HuH-7 (cell line): ENCODE data around the gene PDCD6IP.
"Not testable (repeated sequence)": the region's sequence is repeated elsewhere in the genome, so short reads cannot be mapped to it uniquely, and the experiment has no call there.

Experiments
- DNase-seq: peaks from one replicate; pipeline ENCODE4 v3.0.0; 2011; ENCODE audit warnings: low spot score

Gene PDCD6IP

DNA sequence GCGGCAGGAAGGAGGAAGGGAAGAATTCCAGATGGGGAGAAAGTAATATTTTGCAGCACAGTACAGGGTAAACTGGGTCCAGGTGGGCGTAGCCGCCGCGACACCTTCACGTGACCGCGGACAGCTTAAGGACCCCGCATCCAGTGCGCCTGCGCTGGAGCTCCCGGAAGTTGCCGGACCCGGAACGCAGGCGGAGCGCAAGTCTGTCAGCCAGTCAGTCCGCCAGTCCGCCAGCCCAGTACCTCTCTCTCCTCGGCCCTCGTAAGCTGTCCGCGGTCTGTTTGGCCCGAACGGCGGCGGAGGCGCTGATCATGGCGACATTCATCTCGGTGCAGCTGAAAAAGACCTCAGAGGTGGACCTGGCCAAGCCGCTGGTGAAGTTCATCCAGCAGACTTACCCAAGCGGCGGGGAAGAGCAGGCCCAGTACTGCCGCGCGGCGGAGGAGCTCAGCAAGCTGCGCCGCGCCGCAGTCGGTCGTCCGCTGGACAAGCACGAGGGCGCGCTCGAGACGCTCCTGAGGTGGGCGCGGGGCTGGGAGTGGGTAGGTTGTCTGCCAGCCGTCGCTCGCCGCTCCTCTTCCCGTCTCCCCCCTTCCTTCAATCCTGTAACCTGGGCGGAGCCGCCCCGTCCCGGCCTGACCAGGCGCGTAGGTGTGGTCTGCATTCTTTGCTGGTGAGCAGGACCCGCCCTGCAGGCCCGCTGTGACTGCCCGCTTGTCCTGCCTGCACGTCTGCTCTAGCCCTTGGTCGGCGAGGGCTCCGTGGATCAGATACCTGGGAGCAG is at the start of gene PDCD6IP:
PDCD6IP (plus strand) TSS at position 213 of the 784 bp plus-strand sequence; CDS start at position 312, 99 bp downstream.
- DNase-seq, result peak; percentile 96

DNA sequence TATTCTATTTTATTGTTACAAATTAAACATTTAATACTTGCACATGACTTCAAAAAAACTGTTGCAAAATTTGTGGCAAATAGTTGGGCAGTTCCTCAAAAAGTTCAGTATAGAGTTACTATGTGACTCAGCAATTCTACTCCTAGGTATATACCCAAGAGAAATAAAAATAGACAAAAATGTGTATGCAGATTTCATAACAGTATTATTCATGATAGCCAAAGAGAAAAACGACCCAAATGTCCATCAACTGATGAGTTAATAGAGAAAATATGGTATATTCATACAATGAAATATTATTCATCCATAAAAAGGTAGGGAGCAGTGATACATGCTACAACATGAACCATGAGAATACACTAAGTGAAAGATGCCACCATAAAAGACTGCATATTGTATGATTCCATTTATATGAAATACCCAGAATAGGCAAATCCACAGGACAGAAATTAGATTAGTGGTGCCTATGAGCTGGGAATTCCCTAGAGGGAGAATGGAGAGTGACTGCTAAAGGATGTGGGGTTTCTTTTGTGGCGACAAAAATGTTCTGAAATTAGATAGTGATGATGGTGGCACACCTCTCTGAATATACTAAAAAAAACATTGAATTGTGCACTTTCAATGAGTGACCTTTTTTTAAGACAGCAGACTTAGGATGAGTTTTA is 48.8 kb upstream of the PDCD6IP start:
- DNase-seq, result no peak

GRCh38 chr3:33750211-33750548 is 48.2 kb upstream of the PDCD6IP start:
- no peak for DNase-seq

GRCh38 chr3:33751336-33751735 is 47.1 kb upstream of the PDCD6IP start:
- DNase-seq, result no peak

GRCh38 chr3:33754391-33754790 is 44.0 kb upstream of the PDCD6IP start:
- DNase-seq, result not testable (repeated sequence)

- no peak for DNase-seq
These were observed 40.1 kb upstream of the PDCD6IP start for GRCh38 chr3:33758281-33758680.

- DNase-seq, result no peak
These were observed 39.6 kb upstream of the PDCD6IP start for GRCh38 chr3:33758864-33759263.

DNA sequence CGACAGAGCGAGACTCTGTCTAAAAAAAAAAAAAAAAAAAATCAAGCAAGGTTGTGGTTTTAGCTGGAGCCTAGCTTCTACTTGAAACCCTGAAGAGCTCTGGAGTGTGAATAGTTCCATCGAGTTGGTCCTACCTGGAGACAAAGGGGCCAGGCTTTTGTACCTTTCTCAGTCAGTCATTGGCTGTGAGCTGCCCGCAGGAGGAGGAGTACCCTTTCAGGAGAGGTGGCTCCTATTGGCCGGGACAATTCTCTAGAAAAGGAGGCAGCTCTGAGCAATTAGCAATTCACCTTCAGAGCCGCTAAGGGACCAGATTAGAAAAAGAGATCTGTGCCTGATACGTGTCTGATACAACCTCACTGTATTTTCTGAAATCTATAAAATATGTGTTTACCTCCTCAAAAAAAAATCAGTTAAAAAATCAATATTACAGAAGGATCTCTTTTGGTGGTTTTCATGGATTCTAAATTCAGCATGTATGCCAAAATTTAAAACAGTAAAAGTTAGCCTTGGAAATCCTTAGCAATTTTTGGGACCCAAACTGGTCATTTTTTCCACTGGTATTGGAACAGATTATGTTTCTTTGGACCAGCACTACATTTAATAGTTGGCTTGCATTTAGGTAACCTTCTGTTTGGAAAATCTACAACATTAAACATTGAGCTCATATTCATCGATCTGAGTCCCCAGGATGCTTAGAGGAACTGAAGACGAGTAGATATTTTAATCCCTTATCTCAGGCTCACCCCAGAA is 29.7 kb upstream of the PDCD6IP start:
- no peak for DNase-seq

DNA sequence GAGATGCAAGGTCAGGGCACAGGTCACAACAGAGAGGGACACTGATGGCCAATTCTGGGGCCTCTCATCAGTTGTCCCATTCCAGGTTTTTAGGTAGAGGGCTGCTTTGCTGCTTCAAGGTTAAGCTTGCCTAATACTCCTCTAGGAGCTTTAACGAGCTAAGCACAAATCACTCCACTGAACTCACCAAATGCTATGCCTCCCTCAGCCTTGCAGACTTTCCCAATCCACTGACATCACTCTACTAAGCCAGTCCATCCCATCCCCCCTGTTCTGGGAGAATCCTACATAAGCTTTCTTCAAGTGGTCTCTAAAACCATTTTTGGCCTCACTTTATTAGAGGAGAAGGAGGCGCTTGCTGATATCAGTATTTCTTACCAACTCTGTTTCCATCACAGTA is 24.8 kb upstream of the PDCD6IP start:
- DNase-seq, result no peak

GRCh38 chr3:33775363-33775762 is 23.1 kb upstream of the PDCD6IP start:
- no peak for DNase-seq

GRCh38 chr3:33777996-33778395 is 20.4 kb upstream of the PDCD6IP start:
- no peak for DNase-seq

DNA sequence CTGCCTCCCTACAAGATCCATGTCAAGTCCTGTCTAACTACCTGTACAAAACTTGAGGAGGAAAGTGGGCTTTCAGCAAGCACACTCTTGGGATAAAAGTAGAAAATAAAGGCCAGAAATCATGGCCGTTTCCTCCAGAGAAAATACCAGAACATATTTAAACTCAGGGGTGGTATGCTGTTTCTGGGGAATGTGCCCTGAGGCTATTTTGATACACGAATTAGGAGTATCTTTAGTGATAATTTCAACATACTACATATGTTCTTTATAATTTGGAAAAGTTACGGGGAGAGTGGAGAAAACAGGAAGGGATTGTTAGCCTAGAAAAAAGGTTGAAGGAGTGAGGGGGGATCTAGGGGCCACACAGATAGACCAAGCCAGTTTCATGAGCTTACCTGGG is 18.7 kb upstream of the PDCD6IP start:
- no peak for DNase-seq

DNA sequence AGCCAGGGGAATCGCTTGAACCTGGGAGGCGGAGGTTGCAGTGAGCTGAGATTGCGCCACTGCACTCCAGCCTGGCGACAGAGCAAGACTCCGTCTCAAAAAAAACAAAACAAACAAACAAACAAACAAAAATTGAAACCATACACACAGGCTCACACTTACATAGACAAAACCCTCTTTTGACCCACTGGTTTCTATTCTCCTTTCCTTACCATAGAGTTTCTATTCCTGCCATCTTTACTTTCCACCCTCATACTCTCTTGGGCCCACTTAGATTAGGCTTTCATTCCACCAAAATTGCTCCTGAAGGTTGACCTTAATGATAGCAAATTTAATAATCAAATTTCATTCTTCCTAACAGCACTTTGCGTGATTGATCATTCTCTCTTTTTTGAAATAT is 17.0 kb upstream of the PDCD6IP start:
- DNase-seq, result not testable (repeated sequence)

GRCh38 chr3:33786565-33787327 is 11.7 kb upstream of the PDCD6IP start:
- DNase-seq, result no peak

DNA sequence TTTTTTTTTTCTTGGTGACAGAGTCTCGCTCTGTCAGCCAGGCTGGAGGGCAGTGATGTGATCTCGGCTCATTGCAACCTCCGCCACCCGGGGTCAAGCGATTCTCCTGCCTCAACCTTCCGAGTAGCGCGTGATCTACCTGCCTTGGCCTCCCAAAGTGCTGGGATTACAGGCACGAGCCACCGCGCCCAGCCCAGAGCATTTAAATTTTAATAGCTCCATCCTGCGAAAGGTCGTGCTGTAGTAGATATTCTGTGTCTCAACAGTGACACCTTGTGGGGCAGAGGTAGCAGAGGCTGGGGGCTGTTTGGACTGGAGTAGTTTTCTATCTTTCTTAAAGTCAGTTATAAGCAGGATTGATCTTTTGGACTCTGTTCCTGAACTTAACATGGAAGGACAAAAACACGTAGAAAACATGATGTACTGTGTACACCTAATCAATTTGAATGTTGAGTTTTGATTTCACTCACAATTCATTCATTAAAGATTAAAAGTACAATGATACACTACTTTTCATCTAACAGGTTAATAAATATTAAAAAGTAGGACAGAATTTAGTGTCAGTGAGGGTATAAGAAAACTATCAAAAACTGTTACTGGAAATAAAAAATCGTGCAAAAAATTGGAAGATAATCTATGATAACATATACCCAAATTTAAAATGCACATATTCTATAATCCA is 11.0 kb upstream of the PDCD6IP start:
- peak; percentile 69 for DNase-seq

GRCh38 chr3:33789183-33789954 is 9.1 kb upstream of the PDCD6IP start:
- DNase-seq, result no peak

DNA sequence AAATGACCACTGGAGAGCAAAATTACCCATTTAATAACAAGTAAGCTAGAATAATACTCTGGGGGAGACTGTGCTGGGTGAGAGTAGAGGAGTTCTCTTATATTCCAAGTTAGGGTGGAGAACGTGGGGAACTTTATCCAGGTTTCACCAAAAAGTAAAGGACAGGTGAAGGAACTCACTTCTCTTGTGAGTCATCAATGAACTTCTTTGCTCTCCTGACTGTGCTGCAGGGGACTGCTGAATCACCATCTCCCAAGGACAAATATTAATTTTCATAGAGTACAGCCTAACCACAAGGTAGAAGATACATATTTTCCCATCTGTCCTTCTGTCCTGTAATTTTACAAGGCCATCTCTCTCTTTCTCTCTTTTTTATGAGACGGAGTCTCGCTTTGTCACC is 8.3 kb upstream of the PDCD6IP start:
- DNase-seq, result no peak

DNA sequence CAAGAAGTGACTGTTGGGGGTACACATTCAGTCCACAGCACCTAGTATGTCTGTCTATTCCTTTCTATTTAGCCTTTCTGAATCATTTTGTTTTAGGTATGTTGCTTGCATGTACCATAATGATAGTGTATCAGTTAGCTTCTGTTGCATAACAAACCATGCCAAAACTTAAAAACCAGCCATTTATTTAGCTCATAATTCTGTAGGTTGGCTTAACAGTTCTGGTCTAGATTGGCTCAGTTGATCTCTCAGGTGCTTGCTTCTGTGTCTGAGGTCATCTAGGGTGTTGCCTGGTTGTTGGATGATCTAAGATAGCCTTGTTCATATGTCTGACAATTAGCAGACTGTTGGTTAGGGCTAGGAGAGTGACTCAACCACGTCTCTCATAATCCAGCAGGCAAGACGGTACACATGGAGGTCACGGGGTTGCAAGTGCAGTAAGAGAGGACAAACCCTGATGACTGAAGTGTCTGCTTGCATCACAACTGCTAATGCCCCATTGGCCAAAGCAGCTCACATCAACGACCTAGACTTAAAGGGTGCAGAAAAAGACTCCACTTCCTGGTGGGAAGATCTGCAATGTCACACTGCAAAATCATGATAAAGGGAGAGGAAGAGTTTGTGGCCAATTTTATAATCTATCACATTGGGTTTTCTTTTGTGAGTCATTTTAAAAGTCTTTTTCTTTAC is 6.8 kb upstream of the PDCD6IP start:
- DNase-seq, result no peak

- DNase-seq, result no peak
These were observed 6.1 kb upstream of the PDCD6IP start for GRCh38 chr3:33792167-33792892.

- DNase-seq, result no peak
These were observed 3.3 kb upstream of the PDCD6IP start for GRCh38 chr3:33795131-33795530.
